Hypothalamus (tissue), 51 donors: Measurements from ENCODE around the gene DUOXA1.
"Not testable (repeated sequence)": the region's sequence is repeated elsewhere in the genome, so short reads cannot be mapped to it uniquely, and the experiment has no call there.

ENCODE experiments used
- DNase-seq, 51 donors: peaks; one replicate each; lab custom pipeline; 2025; lab: John Stamatoyannopoulos, UW

Gene DUOXA1

GRCh38 chr15:45115312-45115820 lies 14.3 kb downstream of the DUOXA1 start:
- DNase-seq = no peak

GRCh38 chr15:45114751-45115085 lies 15.0 kb downstream of the DUOXA1 start:
- DNase-seq = no peak

GRCh38 chr15:45114076-45114750 lies 15.5 kb downstream of the DUOXA1 start, which contains the start of the genes DUOX2 and DUOXA2:
DUOX2 (minus strand) TSS chr15:45114172; CDS start chr15:45113411, 761 bp downstream.
DUOXA2 (plus strand) TSS chr15:45114326; CDS start chr15:45114606, 280 bp downstream.
- DNase-seq = no peak

GRCh38 chr15:45113380-45113990 lies 16.2 kb downstream of the DUOXA1 start:
- DNase-seq = no peak

- no peak for DNase-seq
Measured at GRCh38 chr15:45112591-45113379, 16.9 kb downstream of the DUOXA1 start.

- DNase-seq = no peak
Measured at GRCh38 chr15:45112143-45112590, 17.5 kb downstream of the DUOXA1 start.

- no peak for DNase-seq
Measured at GRCh38 chr15:45111390-45112142, 18.1 kb downstream of the DUOXA1 start.

- DNase-seq = no peak
Measured at GRCh38 chr15:45110256-45110820, 19.3 kb downstream of the DUOXA1 start.

GRCh38 chr15:45107941-45108630 lies 21.6 kb downstream of the DUOXA1 start:
- DNase-seq = no peak

GRCh38 chr15:45106002-45106790 lies 23.5 kb downstream of the DUOXA1 start:
- no peak for DNase-seq

- DNase-seq = no peak
Measured at GRCh38 chr15:45105586-45105985, 24.1 kb downstream of the DUOXA1 start.

GRCh38 chr15:45104170-45104569 lies 25.5 kb downstream of the DUOXA1 start:
- not testable (repeated sequence) for DNase-seq

- DNase-seq = no peak
Measured at GRCh38 chr15:45102226-45102625, 27.5 kb downstream of the DUOXA1 start.

- DNase-seq = no peak
Measured at GRCh38 chr15:45101749-45102148, 27.9 kb downstream of the DUOXA1 start.

- DNase-seq = no peak
Measured at GRCh38 chr15:45100884-45101625, 28.6 kb downstream of the DUOXA1 start.

- DNase-seq = no peak
Measured at GRCh38 chr15:45099549-45100165, 30.0 kb downstream of the DUOXA1 start.

GRCh38 chr15:45097466-45097865 lies 32.2 kb downstream of the DUOXA1 start:
- DNase-seq = no peak

- DNase-seq = no peak
Measured at GRCh38 chr15:45095661-45096060, 34.0 kb downstream of the DUOXA1 start.
